SK-N-SH (cell line): ENCODE results near the gene TMEM50B. TPM values are rescaled to one million over a fixed set of nuclear protein-coding genes. Genes with fewer than 3 reads are reported as not detected.
A peak's percentile ranks its signal among the peaks of the same experiment; 100 is the strongest.

Experiments used
- CTCF ChIA-PET: fragments of 300-600, 350-600 bp; formaldehyde crosslinking; extraction: SDS; loops from one replicate; lab custom pipeline; 2021; lab: Yijun Ruan, JAX
- POLR2A ChIA-PET: fragments of 350-600 bp; sonication (Branson Sonifier 250); formaldehyde crosslinking; extraction: SDS; loops from one replicate; lab custom pipeline; 2020; ENCODE audit warnings: antibody characterized with exemption, inconsistent platforms; lab: Yijun Ruan, JAX
- DNase-seq: peaks from one replicate; pipeline ENCODE4 v3.0.0; 2012
- H2AFZ ChIP-seq: fragments of 200-600 bp; sonication (generic); 2 replicates; pipeline ENCODE4 v1.8.1; 2016; ENCODE audit warnings: antibody characterized with exemption, mild to moderate bottlenecking, low read depth
- H3F3A ChIP-seq: fragments of 200-600 bp; sonication (generic); replicated peaks from 2 replicates; pipeline ENCODE3; 2016; ENCODE audit warnings: antibody characterized with exemption, mild to moderate bottlenecking; ENCODE audit not compliant: insufficient read depth
- H3K27ac ChIP-seq, 2 experiments: fragments of 200-500 bp in 1 of 2; fragments of 200-600 bp in 1 of 2; sonication (Bioruptor generic) in 1 of 2; sonication (generic), shearing (Covaris generic) in 1 of 2; 2 replicates each; pipeline versions ENCODE4 v1.5.1 to v1.6.1; 2014 to 2016; ENCODE audit warnings: low read depth in 2 of 2, inconsistent platforms in 1 of 2, low read length in 1 of 2, mild to moderate bottlenecking in 1 of 2, mixed read lengths in 1 of 2
- H3K27me3 ChIP-seq: fragments of 200-600 bp; sonication (generic), shearing (Covaris generic); 2 replicates; pipeline ENCODE4 v1.6.1; 2016; ENCODE audit warnings: mixed run types; ENCODE audit not compliant: insufficient read depth
- H3K36me3 ChIP-seq, 2 experiments: fragments of 200-500 bp in 1 of 2; fragments of 200-600 bp in 1 of 2; sonication (Bioruptor generic) in 1 of 2; sonication (generic) in 1 of 2; replicated peaks in 1 of 2; 2 replicates each; pipeline versions ENCODE3 to v1.5.1; 2014 to 2016; ENCODE audit warnings: low read length in 1 of 2, mild to moderate bottlenecking in 1 of 2; ENCODE audit not compliant: insufficient read depth in 2 of 2, control insufficient read depth in 1 of 2
- H3K4me1 ChIP-seq, 2 experiments: fragments of 200-500 bp in 1 of 2; fragments of 200-600 bp in 1 of 2; sonication (Bioruptor generic) in 1 of 2; sonication (generic), shearing (Covaris generic) in 1 of 2; 2 replicates each; pipeline versions ENCODE4 v1.5.1 to v1.6.1; 2014 to 2016; ENCODE audit warnings: low read depth in 1 of 2, low read length in 1 of 2, mixed run types in 1 of 2; ENCODE audit not compliant: insufficient read depth in 2 of 2, control insufficient read depth in 1 of 2
- H3K4me2 ChIP-seq: fragments of 200-600 bp; sonication (generic), shearing (Covaris generic); 2 replicates; pipeline ENCODE4 v1.6.1; 2017; ENCODE audit warnings: mixed run types
- H3K4me3 ChIP-seq, 2 experiments: fragments of 200-500 bp in 1 of 2; fragments of 200-600 bp in 1 of 2; sonication (Bioruptor generic) in 1 of 2; sonication (generic), shearing (Covaris generic) in 1 of 2; 2 replicates each; pipeline versions ENCODE4 v1.5.1 to v1.8.1; 2014 to 2016; ENCODE audit warnings: low read depth in 2 of 2, inconsistent platforms in 1 of 2, low read length in 1 of 2, mild to moderate bottlenecking in 1 of 2, mixed read lengths in 1 of 2, moderate library complexity in 1 of 2
- H3K79me2 ChIP-seq: fragments of 200-600 bp; sonication (generic); 2 replicates; pipeline ENCODE4 v1.8.1; 2017; ENCODE audit warnings: mild to moderate bottlenecking; ENCODE audit not compliant: insufficient read depth
- H3K9ac ChIP-seq: fragments of 200-600 bp; sonication (generic); 2 replicates; pipeline ENCODE4 v1.6.1; 2017; ENCODE audit warnings: mixed run types
- H3K9me2 ChIP-seq: fragments of 200-600 bp; sonication (generic); 2 replicates; pipeline ENCODE4 v1.6.1; 2017; ENCODE audit warnings: mixed run types
- H3K9me3 ChIP-seq: fragments of 200-600 bp; sonication (generic); 2 replicates; pipeline ENCODE4 v1.6.1; 2017; ENCODE audit warnings: mixed run types, mild to moderate bottlenecking, moderate library complexity
- H4K20me1 ChIP-seq: fragments of 200-600 bp; sonication (generic); 2 replicates; pipeline ENCODE4 v1.6.1; 2017; ENCODE audit warnings: mild to moderate bottlenecking, mixed run types; ENCODE audit not compliant: insufficient read depth
- CHD2 ChIP-seq: fragments of 150-350 bp; IDR thresholded peaks from 2 replicates; pipeline ENCODE4 v1.6.1; 2018; ENCODE audit warnings: low read length; ENCODE audit not compliant: partially characterized antibody
- CTCF ChIP-seq: fragments of 200-600 bp; sonication (generic); IDR thresholded peaks from 2 replicates; pipeline ENCODE4 v1.6.1; 2017; ENCODE audit warnings: antibody characterized with exemption, mild to moderate bottlenecking, moderate library complexity
- FOXM1 ChIP-seq: IDR thresholded peaks from 2 replicates; pipeline ENCODE4 v1.4.0; 2012; ENCODE audit warnings: low read depth, mild to moderate bottlenecking
- MEF2A ChIP-seq: IDR thresholded peaks from 2 replicates; pipeline ENCODE4 v1.4.0; 2012; ENCODE audit warnings: low read depth, borderline replicate concordance
- PBX3 ChIP-seq: IDR thresholded peaks from 2 replicates; pipeline ENCODE4; 2012
- POLR2AphosphoS5 ChIP-seq: IDR thresholded peaks from 2 replicates; pipeline ENCODE4 v1.6.1; 2012; ENCODE audit warnings: low read depth, low read length
- RCOR1 ChIP-seq: fragments of 150-350 bp; IDR thresholded peaks from 2 replicates; pipeline ENCODE4 v1.6.1; 2017; ENCODE audit warnings: antibody characterized with exemption, low read length
- RXRA ChIP-seq: IDR thresholded peaks from 2 replicates; pipeline ENCODE4 v1.4.0; 2012; ENCODE audit warnings: low read depth, mild to moderate bottlenecking, borderline replicate concordance
- TAF1 ChIP-seq: IDR thresholded peaks from 2 replicates; pipeline ENCODE4 v1.6.1; 2012; ENCODE audit warnings: low read depth, mild to moderate bottlenecking, low read length, moderate library complexity, borderline replicate concordance
- TCF12 ChIP-seq: IDR thresholded peaks from 2 replicates; pipeline ENCODE4 v1.4.0; 2012
- TEAD4 ChIP-seq: IDR thresholded peaks from 2 replicates; pipeline ENCODE4 v1.4.0; 2012; ENCODE audit warnings: mild to moderate bottlenecking, borderline replicate concordance; ENCODE audit not compliant: insufficient read depth
- USF2 ChIP-seq: fragments of 150-350 bp; IDR thresholded peaks from 2 replicates; pipeline ENCODE4 v1.6.1; 2017; ENCODE audit warnings: antibody characterized with exemption, low read length, low read depth, borderline replicate concordance
- ZBTB33 ChIP-seq: IDR thresholded peaks from 2 replicates; pipeline ENCODE4 v1.4.0; 2012; ENCODE audit warnings: low read depth, borderline replicate concordance
- WGBS: methylation state at CpG from one replicate; pipeline ENCODE4 v1.1.6; 2017; ENCODE audit warnings: low lambda C conversion rate; 5-methylcytosine and 5-hydroxymethylcytosine counted together
- polyA plus RNA-seq, 3 experiments: library from polyadenylated mRNA; depleted of rRNA; stranded (reverse); fragments of >200 nt; gene quantifications; 2 replicates each; pipeline ENCODE4 v1.2.3, GENCODE V29; 2012

TMEM50B gene
- polyA plus RNA-seq, 1 of the 3 experiments (the other 2 are of a cell fraction) = 27.3 TPM

- DNase-seq = no peak
- H3K36me3 ChIP-seq = peaks cover 0 to 20% of the 10 kb centered on the region in 2 experiments
- TF ChIP-seq CTCF (no peak), TEAD4 (no peak), MEF2A (no peak), USF2 (no peak), RXRA (no peak), ZBTB33 (no peak), TCF12 (no peak), TAF1 (no peak), POLR2AphosphoS5 (no peak), CHD2 (no peak), RCOR1 (no peak), PBX3 (no peak), FOXM1 (no peak)
- TF ChIP-seq, all 33 proteins: peak for 0
- ChIA-PET CTCF (interaction anchor here (0.9 to 2.0 kb wide), 3 partner anchors 14 to 262 kb away, joined by 4 to 6 read pairs (median 4); no protein-coding TSS in a partner anchor), POLR2A (no interaction called here)
- no peak overlapping the region for H3K4me3 ChIP-seq
- WGBS = 92% methylated on average over 3 of the region's 3 CpGs
- H3K27ac ChIP-seq = peak overlapping the region in 1 of 2 experiments; percentile 4; a peak in 1 of 4 replicates
- peaks cover 6% of the 10 kb centered on the region for H3F3A ChIP-seq
- H3K9ac ChIP-seq = peak overlapping the region; percentile 9; the same call in 1 of the 2 replicates
- H3K9me2 ChIP-seq = no peaks in the 10 kb centered on the region
- no peak overlapping the region for H2AFZ ChIP-seq
- 0 out of 4 replicates have a peak, but pooled peaks cover 0 to 6% of the 10 kb centered on the region in 2 experiments for H3K4me1 ChIP-seq
- H3K4me2 ChIP-seq = no peak overlapping the region
- H3K9me3 ChIP-seq = no peaks in the 10 kb centered on the region
- H3K79me2 ChIP-seq = no peaks in the 10 kb centered on the region
- H4K20me1 ChIP-seq = no peaks in the 10 kb centered on the region
- H3K27me3 ChIP-seq = no peaks in the 10 kb centered on the region
These were observed 20.9 kb downstream of the TMEM50B start for GRCh38 chr21:33458861-33459260.
